Thyroid gland (tissue), 4 donors: Measurements from ENCODE around the gene GABRR2.

Experiments used
- CTCF ChIP-seq, 6 experiments: fragments of 200-600 bp in 3 of 6; fragments of 450-650 bp in 3 of 6; sonication (generic) in 3 of 6; IDR thresholded peaks; one replicate each; pipeline ENCODE4 v1.5.1; 2016 to 2019; ENCODE audit warnings: antibody characterized with exemption in 6 of 6, mild to moderate bottlenecking in 2 of 6, inconsistent platforms in 1 of 6, moderate library complexity in 1 of 6
- POLR2A ChIP-seq, 2 donors: fragments of 450-650 bp; IDR thresholded peaks; one replicate each; pipeline ENCODE4 v1.6.1; 2017; ENCODE audit warnings: antibody characterized with exemption in 2 of 2, mild to moderate bottlenecking in 2 of 2, moderate library complexity in 1 of 2

DNA sequence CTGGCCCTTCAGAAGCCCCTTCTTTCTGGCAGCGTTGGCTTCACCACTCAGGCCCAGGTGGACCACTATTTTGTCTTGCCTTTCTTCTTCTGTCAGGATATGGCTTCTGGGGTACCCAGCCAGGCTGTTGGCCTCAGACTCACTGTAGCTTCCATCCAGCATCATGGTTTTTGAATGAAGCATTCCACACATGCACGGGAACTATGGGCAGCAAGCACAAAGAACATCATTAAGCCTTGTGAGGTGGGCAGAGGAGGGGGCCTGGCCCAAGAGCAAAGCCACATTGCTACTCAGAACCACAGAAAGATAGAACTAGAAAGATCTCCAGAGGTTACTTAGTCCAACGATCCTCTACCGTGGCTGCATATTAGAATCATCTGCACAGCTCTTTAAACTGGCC is 57.3 kb downstream of the GABRR2 start:
- no peak for TF ChIP-seq CTCF (IDR thresholded peaks at IDR 0.05)
- TF ChIP-seq POLR2A (IDR thresholded peaks at IDR 0.05): no peak
